HG03039 (cell line): ENCODE measurements around the gene CCT5.
A peak's percentile ranks its signal among the peaks of the same experiment; 100 is the strongest.
"Not testable (repeated sequence)": the region's sequence is repeated elsewhere in the genome, so short reads cannot be mapped to it uniquely, and the experiment has no call there.

Experiments
- ATAC-seq: cut with Tn5 transposase; IDR thresholded peaks from one replicate; pipeline ENCODE4 v1.9.1; 2021; ENCODE audit warnings: mild to moderate bottlenecking, moderate library complexity; ENCODE audit not compliant: unreplicated experiment

CCT5 gene

DNA sequence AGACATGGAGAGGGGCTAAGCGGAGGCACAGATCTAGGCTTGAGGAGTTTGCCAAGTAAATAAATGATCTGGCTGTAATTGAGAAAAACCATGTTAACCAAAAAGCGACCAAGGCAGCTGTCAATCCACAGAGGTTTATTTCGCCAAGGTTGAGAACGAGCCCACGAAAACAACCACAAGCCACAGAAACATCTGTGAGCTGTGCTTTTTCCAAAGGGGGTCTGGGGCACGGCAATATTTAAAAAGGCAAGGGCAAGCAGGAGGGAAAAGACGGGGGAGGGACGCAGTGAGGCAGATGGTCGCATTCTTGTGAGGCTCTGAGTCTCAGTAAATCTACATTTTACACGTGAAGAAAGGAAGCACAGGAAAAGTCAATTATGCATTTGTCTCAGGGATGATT, 25.4 kb downstream of the CCT5 start:
- ATAC-seq = no peak

DNA sequence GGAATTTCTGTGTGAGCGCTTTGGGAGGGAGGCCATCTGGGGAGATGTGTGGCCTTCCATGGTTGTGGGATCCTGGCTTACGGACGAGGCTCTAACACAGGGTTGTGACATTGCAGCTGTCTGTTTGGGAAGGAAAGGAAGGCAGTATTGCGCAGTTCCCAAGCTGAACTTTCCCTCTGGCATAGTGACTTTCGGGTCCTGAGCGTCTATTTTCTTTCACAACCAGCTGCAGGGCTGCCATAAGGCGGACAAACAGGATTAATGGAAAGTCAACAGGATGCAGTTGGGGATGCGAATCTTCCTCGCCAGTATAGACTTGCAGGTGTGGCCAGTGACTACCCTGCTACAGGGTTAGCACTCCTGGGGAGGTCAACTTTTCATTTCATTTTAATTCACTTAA, 25.9 kb downstream of the CCT5 start:
- no peak for ATAC-seq

GRCh38 chr5:10276691-10277090, 26.6 kb downstream of the CCT5 start:
- no peak for ATAC-seq

GRCh38 chr5:10277773-10278630, 27.9 kb downstream of the CCT5 start:
- no peak for ATAC-seq

DNA sequence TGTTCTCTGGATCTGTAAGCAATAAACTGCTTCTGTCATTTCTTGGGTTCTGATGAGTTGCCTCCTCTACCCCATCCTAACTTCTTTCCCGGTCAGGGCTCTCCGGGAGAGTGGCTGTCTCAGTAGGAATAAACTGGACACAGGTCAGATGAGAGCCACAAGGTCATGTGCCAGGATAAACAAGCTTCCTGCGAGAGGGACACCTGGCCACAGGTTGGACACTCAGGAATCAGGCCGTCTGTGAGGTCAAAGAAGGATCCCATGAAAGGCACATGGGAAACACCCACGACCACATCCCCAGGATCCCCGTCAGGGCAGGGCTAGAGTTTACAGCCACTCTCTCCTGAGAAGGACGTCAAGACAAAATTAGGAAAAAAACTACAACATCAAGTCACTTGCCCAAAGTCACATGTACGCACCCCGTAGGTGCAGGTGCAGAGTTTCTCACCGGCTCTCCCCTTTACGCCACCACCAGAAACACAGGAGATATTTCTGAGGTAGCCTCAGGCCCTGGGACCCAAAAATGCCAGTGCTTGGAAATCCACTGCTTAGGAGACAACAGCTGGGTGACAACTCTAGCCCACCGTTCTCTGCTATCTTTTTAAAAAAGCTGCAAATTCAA, 28.7 kb downstream of the CCT5 start:
- ATAC-seq = no peak

DNA sequence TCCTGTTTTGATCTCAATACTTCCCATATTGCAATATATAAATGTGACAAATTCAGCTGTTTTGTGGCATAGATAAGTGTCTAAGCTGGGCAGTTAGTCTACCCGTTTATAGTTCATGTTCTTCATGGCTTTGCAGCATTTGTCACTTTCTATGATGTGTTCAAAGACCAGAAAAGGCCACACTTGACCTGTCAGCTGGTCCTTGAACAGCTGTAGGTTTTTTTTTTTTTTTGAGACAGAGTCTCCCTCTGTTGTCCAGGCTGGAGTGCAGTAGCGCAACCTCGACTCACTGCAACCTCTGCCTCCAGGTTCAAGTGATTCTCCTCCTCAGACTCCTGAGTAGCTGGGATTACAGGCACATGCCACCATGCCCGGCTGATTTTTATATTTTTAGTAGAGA, 29.2 kb downstream of the CCT5 start:
- no peak for ATAC-seq

GRCh38 chr5:10279925-10280720, 30.0 kb downstream of the CCT5 start:
- ATAC-seq = no peak

GRCh38 chr5:10283927-10284635, 34.0 kb downstream of the CCT5 start:
- peak; percentile 96 for ATAC-seq

- not testable (repeated sequence) for ATAC-seq
Measured at GRCh38 chr5:10285362-10285761, 35.3 kb downstream of the CCT5 start.

GRCh38 chr5:10286162-10286861, 36.2 kb downstream of the CCT5 start:
- ATAC-seq = no peak

GRCh38 chr5:10286862-10287227, 36.8 kb downstream of the CCT5 start:
- ATAC-seq = no peak

- ATAC-seq = no peak
Measured at GRCh38 chr5:10288592-10289219, 38.6 kb downstream of the CCT5 start.

DNA sequence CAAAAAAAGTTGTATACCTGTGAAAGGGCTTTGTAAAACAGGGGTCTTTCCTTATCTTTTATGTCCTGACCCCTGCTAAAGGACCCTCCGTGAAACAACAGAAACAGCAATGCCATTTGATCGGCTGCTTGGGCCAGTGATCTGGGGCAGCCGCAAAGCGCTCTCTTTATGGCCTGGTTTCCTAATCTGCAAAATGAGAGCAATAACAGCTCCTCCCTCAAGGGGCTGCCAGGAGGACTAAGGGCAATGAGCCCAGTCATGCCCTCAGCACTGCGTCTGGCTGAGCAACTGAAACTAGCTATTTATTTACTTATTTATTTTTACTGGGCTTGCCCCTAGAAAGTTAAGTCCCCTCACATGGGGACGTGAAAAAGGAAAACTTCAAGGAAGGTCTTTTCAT, 39.3 kb downstream of the CCT5 start:
- no peak for ATAC-seq

DNA sequence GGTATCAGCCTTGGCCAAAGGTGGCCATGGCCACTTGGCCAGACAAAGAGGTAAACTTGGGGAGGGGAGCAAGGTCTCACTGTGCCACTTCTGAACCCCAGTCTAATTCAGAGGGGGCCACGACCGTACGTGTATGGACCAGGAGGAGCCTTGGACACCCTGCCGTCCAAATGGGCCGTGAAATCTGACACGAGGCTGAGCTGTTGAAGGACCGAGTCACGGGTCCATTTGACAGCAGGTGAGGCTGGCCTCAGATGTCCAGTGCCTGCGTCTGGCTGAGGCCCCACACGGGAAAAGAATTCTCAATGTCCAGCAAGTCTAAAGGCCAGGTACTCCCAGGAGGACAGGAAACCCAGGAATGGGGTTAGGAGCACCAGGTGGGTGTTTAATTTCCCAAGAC, 39.9 kb downstream of the CCT5 start:
- ATAC-seq = no peak

DNA sequence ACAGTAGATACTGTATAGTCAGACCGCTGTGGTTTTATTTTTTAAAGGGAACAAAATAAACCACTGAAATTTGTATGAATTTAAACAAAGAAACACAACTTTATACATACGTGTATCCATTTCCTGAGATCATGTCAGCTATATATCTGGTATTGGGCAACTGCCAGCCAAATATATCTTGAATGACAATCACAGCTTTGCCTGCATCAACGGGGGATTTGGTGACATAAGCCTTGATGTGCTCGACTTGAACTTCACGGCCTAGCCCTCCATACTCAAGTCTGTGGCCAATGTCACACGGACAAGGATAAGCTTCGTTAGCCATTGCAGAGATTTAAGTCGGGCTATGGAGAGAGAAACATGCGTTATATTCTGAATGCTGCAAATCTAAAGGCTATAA, 40.4 kb downstream of the CCT5 start:
- no peak for ATAC-seq

DNA sequence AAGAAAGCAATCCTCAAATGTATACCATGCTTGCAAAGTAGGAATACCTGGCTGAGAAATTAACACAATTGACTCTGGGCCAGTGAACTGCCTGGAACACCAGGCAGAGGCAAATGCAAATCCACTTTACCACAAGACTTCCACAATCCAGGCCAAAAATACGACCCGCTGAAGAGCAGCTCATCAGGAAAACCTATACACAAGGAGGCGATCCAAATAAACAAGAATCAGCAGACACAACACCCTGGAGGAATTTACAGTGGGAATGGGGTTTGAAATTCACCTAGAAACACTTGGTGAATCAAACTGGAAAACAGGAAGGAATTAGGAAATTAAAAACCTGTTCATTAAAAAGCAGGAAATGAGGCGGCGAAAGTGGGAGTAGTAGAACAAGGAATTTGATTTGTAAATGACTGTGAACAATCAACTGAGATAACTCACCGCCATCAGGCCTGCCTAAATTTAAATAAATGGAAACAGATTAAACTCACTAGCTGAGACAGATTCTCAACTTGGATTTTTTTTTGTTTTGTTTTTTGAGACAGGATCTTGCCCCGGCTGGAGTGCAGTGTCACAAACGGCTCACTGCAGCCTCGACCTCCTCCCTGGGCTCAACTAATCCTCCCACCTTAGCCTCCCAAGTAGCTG, 41.7 kb downstream of the CCT5 start:
- no peak for ATAC-seq

DNA sequence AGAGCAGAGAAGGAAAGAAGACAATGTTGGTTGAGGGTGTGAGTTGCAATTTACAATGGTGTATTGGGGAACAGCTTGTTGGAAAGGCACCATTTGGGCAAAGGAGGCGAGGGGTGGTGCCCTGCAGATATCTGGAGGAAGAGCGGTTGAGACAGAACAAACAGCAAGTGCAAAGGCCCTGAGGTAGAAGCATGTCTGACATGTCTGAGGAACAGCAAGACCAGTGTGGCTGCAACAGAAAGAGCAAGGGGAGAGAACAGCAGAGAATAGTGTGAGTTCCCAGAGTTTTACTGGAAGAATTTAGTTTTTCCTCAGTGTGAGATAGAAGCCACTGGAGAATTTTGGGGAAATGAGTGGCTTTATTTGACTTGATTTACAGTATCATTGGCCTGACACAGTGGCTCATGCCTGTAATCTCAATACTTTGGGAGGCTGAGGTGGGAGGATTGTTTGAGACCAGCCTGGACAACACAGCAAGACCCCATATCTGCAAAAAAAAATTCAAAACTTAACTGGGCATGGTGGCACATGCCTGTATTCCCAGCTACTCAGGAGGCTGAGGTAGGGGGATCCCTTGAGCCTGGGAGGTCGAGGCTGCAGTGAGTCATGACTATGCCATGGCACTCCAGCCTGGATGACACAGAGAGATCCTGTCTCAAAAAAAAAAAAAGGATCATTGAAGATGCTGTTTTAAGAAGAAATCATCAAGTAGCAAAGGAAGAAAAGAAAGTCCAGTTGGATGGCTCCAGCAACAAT, 44.0 kb downstream of the CCT5 start:
- no peak for ATAC-seq

DNA sequence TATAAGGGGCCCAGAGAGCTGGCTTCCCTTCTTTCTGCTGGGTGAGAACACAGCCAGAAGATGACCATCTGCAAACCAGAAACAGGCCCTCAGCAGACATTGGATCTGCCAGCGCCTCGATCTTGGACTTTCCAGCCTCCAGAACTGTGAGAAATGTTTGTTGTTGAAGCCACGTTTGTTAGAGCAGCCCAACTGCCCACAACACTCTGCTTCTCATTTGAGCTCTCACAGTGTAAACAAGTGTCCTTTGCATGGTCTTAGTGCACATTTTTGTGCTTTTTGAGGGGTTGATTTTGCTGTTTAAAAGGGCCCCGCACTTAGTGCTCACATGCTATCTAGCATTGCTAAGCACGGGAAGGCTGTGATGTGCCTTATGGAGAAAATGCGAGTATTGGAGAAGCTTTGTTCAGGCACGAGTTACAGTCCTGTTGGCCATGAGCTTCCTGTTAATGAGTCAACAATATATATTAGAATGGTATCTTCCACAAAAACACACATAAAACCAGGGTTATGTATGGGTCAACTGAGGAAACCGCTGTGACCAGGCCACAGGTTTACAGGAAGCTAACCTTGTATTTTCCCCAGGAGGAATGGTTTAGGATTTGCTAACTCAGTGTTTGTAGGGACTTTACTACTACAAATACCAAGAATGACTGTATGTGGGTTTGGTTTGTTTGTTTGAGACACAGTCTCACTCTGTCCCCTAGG, 45.7 kb downstream of the CCT5 start:
- no peak for ATAC-seq
